GM23248 (cell line): ENCODE results near the gene CALHM2.

Experiments
- EZH2 ChIP-seq: fragments of 200-600 bp; sonication (generic); IDR thresholded peaks from 2 replicates; pipeline ENCODE4 v1.6.1; 2018; ENCODE audit warnings: antibody characterized with exemption, mild to moderate bottlenecking; ENCODE audit not compliant: insufficient read depth, poor library complexity, severe bottlenecking
- EZH2phosphoT487 ChIP-seq: fragments of 200-600 bp; sonication (generic); IDR thresholded peaks from 2 replicates; pipeline ENCODE4 v1.6.1; 2018; ENCODE audit warnings: antibody characterized with exemption, moderate library complexity, mild to moderate bottlenecking, low read depth; ENCODE audit not compliant: insufficient read depth

DNA sequence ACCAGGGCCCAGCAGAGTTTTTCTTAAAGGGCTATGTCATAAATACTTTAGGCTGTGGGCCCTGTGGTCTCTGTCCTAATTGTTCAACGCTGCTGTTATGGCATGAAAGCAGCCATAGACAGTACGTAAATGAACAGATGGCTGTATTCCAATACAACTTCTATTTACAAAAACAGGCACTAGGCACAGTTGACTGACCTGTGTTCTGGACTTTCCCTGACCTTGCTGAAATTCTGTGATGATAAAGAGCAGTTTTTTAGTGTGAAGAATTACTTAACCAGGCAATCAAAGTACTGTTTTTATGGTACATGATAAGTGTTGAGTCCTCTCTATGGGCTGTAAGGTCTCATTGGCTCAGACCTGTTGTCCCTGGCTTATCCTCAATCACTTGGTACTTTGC lies 38.6 kb downstream of the CALHM2 start:
- TF ChIP-seq EZH2, result no peak
- TF ChIP-seq EZH2phosphoT487, result no peak
